Measurements from ENCODE around the gene SNX32.

The SNX32 gene

DNA sequence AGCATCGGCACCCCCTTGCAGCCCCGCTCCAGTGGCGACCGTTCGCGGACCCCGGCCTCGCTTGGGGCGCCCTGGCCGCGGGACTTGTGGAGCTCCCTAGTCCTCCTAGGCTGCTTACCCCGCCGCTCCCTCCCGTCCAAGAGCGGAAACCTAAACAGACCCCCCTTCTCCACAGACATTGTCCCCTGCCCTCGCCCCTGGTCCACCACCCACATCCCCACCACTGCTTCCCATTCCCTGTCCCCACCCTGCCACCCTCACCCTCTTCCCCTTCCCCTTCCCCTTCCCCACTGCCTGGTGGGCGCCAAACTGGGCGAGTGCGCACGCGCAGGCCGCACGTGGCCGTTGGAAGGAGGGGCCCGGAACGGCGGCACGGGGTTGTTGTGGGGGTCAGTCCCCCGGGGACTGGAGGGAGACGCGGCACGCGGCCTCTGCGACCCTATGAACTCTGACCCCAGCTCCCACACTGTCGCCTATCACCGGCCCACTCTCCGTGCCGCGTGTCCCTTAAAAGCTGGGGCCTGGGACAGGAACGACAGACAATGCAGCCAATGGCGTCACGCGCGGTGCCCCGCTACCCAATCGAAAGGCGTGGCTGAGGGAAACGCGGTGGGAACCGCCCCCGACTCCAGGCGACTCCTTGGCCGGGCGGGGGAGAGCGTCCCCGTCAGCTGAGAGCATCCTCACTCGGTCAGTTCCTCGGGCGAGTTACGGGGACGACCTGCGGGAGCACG is at the start of gene SNX32:
SNX32 (plus strand) TSS at position 667 of the 734 bp plus-strand sequence. CDS start 103 bp downstream, outside the sequence.
- Histone ChIP-seq H2AFZ (ENCODE audit: low read depth, low read length, severe bottlenecking) (peak within 1 kb of the TSS; percentile 53), H3K36me3 (ENCODE audit: low read length) (no peaks in the 10 kb centered on the region), H3K4me2 (ENCODE audit: low read depth, low read length, poor library complexity, severe bottlenecking) (peak within 1 kb of the TSS; percentile 71), H3K9me3 (ENCODE audit: insufficient read depth, low read length) (no peaks in the 10 kb centered on the region), H3K27ac (ENCODE audit: low read depth, low read length) (no peak within 1 kb of the TSS), H3K9me2 (replicated peaks; ENCODE audit: insufficient read depth, low read length) (no peaks in the 10 kb centered on the region), H3K27me3 (ENCODE audit: low read length) (no peaks in the 10 kb centered on the region), H4K20me1 (ENCODE audit: low read depth, low read length) (no peaks in the 10 kb centered on the region), H3F3A (ENCODE audit: insufficient read depth) (peaks cover 10% of the 10 kb centered on the region; the same call in 1 of the 2 replicates), H3K4me3 (ENCODE audit: insufficient read depth, low read length, poor library complexity, severe bottlenecking) (peak within 1 kb of the TSS; percentile 64), H3K9ac (ENCODE audit: low read length) (peak within 1 kb of the TSS; percentile 56), H3K79me2 (ENCODE audit: insufficient read depth, low read length) (no peaks in the 10 kb centered on the region)
- TF ChIP-seq, protein P1, sequence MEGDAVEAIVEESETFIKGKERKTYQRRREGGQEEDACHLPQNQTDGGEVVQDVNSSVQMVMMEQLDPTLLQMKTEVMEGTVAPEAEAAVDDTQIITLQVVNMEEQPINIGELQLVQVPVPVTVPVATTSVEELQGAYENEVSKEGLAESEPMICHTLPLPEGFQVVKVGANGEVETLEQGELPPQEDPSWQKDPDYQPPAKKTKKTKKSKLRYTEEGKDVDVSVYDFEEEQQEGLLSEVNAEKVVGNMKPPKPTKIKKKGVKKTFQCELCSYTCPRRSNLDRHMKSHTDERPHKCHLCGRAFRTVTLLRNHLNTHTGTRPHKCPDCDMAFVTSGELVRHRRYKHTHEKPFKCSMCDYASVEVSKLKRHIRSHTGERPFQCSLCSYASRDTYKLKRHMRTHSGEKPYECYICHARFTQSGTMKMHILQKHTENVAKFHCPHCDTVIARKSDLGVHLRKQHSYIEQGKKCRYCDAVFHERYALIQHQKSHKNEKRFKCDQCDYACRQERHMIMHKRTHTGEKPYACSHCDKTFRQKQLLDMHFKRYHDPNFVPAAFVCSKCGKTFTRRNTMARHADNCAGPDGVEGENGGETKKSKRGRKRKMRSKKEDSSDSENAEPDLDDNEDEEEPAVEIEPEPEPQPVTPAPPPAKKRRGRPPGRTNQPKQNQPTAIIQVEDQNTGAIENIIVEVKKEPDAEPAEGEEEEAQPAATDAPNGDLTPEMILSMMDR (IDR thresholded peaks at IDR 0.05; ENCODE audit: insufficient read depth, low read length, poor library complexity, severe bottlenecking), result no peak
- no peak for TF ChIP-seq EZH2phosphoT487 (conservative IDR thresholded peaks at IDR 0.05; ENCODE audit: low read length)

DNA sequence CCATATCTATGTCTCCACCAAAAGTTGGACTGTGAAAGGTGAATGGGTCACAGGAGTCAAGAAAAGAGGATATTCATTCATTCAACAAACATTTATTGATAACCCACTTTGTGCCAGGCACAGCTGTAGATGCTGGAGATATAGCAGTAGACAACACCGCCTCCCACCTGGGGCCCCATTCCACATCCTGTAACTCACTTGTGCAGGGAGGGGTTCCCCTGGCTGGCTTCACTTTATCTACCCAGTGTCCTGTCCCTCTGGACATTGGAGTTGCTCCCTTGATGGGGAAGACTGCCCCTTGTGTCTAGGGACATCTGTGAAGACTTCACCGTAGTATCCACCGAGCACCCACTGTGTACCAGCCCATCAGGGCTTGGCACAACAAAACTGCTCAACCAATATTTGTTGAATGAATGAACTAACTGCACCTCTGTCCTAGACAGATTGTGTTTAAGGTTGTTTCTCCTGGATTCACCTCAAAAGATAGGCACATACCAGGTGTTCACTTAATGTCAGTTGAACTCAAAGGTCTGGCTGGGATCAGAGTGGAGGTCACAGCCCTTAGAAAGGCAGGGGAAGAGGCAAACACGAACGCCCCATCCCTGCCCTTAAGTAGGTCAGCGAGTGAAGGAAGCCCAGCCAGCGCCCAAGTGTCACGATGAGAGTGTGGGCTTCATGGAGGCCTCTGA is 48.3 kb upstream of the SNX32 start:
- Histone ChIP-seq H4K20me1 (ENCODE audit: low read depth, low read length) (no peaks in the 10 kb centered on the region), H3K4me2 (ENCODE audit: low read depth, low read length, poor library complexity, severe bottlenecking) (no peak overlapping the region), H3K27ac (ENCODE audit: low read depth, low read length) (no peak overlapping the region), H3K36me3 (ENCODE audit: low read length) (no peaks in the 10 kb centered on the region), H3K9ac (ENCODE audit: low read length) (no peak overlapping the region), H3F3A (ENCODE audit: insufficient read depth) (no peaks in the 10 kb centered on the region), H3K9me3 (ENCODE audit: insufficient read depth, low read length) (no peaks in the 10 kb centered on the region), H3K9me2 (replicated peaks; ENCODE audit: insufficient read depth, low read length) (no peaks in the 10 kb centered on the region), H2AFZ (ENCODE audit: low read depth, low read length, severe bottlenecking) (no peak overlapping the region), H3K4me3 (ENCODE audit: insufficient read depth, low read length, poor library complexity, severe bottlenecking) (no peak overlapping the region), H3K27me3 (ENCODE audit: low read length) (no peaks in the 10 kb centered on the region), H3K79me2 (ENCODE audit: insufficient read depth, low read length) (no peaks in the 10 kb centered on the region)
- TF ChIP-seq, protein P1 (IDR thresholded peaks at IDR 0.05; ENCODE audit: insufficient read depth, low read length, poor library complexity, severe bottlenecking), result no peak
- TF ChIP-seq EZH2phosphoT487 (conservative IDR thresholded peaks at IDR 0.05; ENCODE audit: low read length), result no peak

DNA sequence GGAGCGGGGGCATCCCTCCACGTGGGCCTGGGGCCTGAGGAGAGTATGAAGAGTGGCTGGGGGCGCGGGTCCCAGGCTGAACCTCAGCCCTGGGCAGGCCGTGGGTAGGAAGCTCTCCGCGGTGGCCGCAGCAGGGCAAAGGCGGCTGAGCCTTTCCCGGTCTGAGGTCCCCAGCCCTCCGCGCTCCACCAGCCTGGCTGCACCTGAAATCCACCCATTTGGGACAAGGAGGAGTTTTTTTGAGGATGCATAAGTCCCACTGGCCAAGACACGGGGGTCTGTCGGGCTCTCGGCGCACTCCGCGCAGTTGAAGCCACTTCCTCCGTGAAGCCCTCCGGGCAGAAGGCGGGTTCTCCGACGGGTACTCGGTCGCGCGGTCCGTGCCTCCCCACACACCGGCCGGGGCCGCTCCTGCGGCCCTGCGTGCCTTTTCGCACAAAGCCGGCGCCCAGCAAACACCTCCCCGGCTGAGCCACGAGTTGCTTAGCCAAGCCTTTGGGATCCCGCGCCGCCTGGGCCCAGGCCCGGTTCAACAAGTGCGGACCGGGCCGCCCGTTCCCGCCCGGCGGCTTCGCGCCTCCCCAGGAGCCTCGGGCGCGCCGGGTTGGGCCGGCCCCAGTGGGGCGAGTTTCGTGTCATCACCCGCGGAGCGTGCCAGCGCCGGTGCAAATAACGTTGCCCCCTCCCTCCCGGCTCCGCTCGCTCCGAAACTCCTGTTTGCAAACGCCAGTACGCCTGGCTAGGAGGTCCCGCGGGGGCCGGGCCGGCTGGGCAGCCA is 47.6 kb upstream of the SNX32 start:
- H3K79me2 ChIP-seq (ENCODE audit: insufficient read depth, low read length), result no peaks in the 10 kb centered on the region
- H3K4me3 ChIP-seq (ENCODE audit: insufficient read depth, low read length, poor library complexity, severe bottlenecking), result no peak overlapping the region
- no peaks in the 10 kb centered on the region for H3K36me3 ChIP-seq (ENCODE audit: low read length)
- H3K9me2 ChIP-seq (replicated peaks; ENCODE audit: insufficient read depth, low read length), result no peaks in the 10 kb centered on the region
- no peaks in the 10 kb centered on the region for H4K20me1 ChIP-seq (ENCODE audit: low read depth, low read length)
- TF ChIP-seq EZH2phosphoT487 (conservative IDR thresholded peaks at IDR 0.05; ENCODE audit: low read length), result no peak
- TF ChIP-seq, protein P1 (IDR thresholded peaks at IDR 0.05; ENCODE audit: insufficient read depth, low read length, poor library complexity, severe bottlenecking), result no peak
- H3K9ac ChIP-seq (ENCODE audit: low read length), result no peak overlapping the region
- no peaks in the 10 kb centered on the region for H3F3A ChIP-seq (ENCODE audit: insufficient read depth)
- no peak overlapping the region for H2AFZ ChIP-seq (ENCODE audit: low read depth, low read length, severe bottlenecking)
- no peak overlapping the region for H3K27ac ChIP-seq (ENCODE audit: low read depth, low read length)
- no peaks in the 10 kb centered on the region for H3K9me3 ChIP-seq (ENCODE audit: insufficient read depth, low read length)
- no peaks in the 10 kb centered on the region for H3K27me3 ChIP-seq (ENCODE audit: low read length)
- no peak overlapping the region for H3K4me2 ChIP-seq (ENCODE audit: low read depth, low read length, poor library complexity, severe bottlenecking)

Measured in SU-DHL-6 (cell line).